HG03060 (cell line): ENCODE measurements around the gene RIC8B.

Experiments used
- ATAC-seq: cut with Tn5 transposase; IDR thresholded peaks from one replicate; pipeline ENCODE4 v1.9.1; 2021; ENCODE audit warnings: low read depth, moderate number of reproducible peaks; ENCODE audit not compliant: unreplicated experiment

The RIC8B gene

DNA sequence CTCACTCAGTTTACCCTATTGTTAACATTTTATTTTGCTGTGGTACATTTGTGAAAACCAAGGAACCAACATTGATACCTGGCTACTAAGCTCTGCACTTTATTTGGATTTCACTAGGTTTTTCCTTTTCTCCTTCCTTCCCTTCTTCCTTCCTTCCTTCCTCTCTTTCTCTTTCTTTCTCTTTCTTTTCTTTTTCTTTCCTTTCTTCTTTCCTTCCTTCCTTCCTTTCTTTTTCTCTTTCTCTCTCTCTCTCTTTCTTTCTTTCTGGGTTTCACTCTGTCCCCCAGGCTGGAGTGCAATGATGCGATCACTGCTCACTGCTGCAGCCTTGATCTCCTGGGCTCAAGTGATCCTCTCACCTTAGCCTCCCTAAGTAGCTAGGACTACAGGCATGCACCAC, 152.2 kb downstream of the RIC8B start:
- ATAC-seq: no peak

GRCh38 chr12:106934277-106934676, 159.8 kb downstream of the RIC8B start:
- no peak for ATAC-seq
